Motor neuron (in vitro differentiated cells): ENCODE data around the gene CDH15. TPM values are rescaled to one million over a fixed set of nuclear protein-coding genes. Genes with fewer than 3 reads are reported as not detected.
"Not testable (repeated sequence)": the region's sequence is repeated elsewhere in the genome, so short reads cannot be mapped to it uniquely, and the experiment has no call there.

Experiments
- ATAC-seq, 8 experiments: fragments of 200-7000 bp; cut with Tn5 transposase; replicated peaks in 6 of 8; 2 replicates each; pipeline ENCODE4 v1.8.0; 2021; ENCODE audit warnings: mild to moderate bottlenecking in 8 of 8, moderate library complexity in 8 of 8
- H3K27ac ChIP-seq, 2 donors: fragments of 250-450 bp; sonication (Bioruptor Pico); 2 replicates each; pipeline ENCODE4 v1.9.0; 2021; ENCODE audit warnings: antibody characterized with exemption in 2 of 2, mild to moderate bottlenecking in 2 of 2, moderate library complexity in 1 of 2
- H3K4me1 ChIP-seq, 2 donors: fragments of 250-450 bp; sonication (Bioruptor Pico); replicated peaks in 1 of 2; 2 replicates each; pipeline ENCODE4 v1.6.1; 2021; ENCODE audit warnings: antibody characterized with exemption in 2 of 2, mild to moderate bottlenecking in 2 of 2, moderate library complexity in 1 of 2
- H3K4me3 ChIP-seq, 5 donors: fragments of 250-450 bp; sonication (Bioruptor Pico); 2 replicates each; pipeline ENCODE4 v1.9.0; 2021; ENCODE audit warnings: antibody characterized with exemption in 5 of 5, mild to moderate bottlenecking in 5 of 5, moderate library complexity in 4 of 5
- WGBS, 10 experiments: fragments of 450-650 bp; shearing (Covaris generic); methylation state at CpG; one replicate each; pipeline ENCODE4 v1.0.0; 2022; 5-methylcytosine and 5-hydroxymethylcytosine counted together
- in situ Hi-C, 9 experiments: fragments of 400-800 bp; cut with MboI; loops; one replicate each; pipeline ENCODE4 v1.15.0; 2021; ENCODE audit warnings: low sequenced_read_pairs in 9 of 9, low pct_unique_long_range_greater_than_20kb in 2 of 9; ENCODE audit not compliant: unreplicated experiment in 9 of 9
- total RNA-seq, 8 experiments: library from RNA; unstranded; fragments of 300-600 nt; gene quantifications; 2 replicates each; pipeline versions ENCODE4 v1.2.3 to v1.2.4, GENCODE V29; 2022

CDH15 gene
- total RNA-seq, 8 experiments from 2014 or later: 0.11 to 0.38 (median 0.22) TPM; not detected in 2

GRCh38 chr16:89183463-89183862 is 11.9 kb downstream of the CDH15 start:
- no peak overlapping the region for H3K4me3 ChIP-seq
- in situ Hi-C loops: no loop called here
- WGBS, 10 experiments: 40 to 80% (median 48%) methylated on average over 2 to 11 of the region's 13 CpGs; no CpG with 5 or more reads in 4 of the 10 experiments
- H3K4me1 ChIP-seq: no peaks in the 10 kb centered on the region
- no peak for ATAC-seq
- H3K27ac ChIP-seq: no peak overlapping the region

DNA sequence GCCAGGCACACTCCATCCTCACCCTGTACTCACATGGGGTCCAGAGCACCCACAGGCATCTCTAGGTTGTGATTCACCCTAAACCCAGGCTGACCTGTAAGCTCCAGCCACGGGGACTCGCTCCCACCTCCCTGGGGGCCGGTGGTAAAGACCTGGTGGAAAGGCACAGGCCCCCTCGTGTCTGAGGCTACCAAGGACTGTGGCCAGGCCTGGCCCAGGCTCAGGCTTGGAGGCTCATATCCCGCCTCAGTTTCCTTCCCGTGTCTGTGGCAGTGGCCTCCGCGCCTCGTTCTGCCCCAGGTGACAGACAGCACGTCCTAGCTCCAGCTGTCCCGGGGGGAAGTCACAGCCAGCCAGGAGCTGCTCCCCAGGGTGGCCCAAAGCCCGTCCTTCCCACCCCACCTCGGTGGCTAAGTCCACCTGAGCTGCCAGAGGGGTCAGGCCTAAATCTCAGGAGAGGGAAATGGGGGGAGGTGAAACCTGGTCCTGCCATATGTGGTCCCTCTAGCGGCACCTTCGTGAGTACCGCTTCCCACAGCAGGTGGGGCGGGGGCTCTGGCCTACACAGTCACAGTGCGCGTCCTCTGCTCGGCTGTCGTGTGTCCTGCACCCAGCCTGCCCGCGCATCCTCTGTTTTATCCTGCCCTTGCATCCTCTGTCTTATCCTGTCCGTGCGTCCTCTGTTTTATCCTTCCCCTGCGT is 12.6 kb downstream of the CDH15 start:
- H3K4me1 ChIP-seq: no peaks in the 10 kb centered on the region
- in situ Hi-C loops: no loop called here
- ATAC-seq: peak in 1 of 8 experiments; percentile 6
- 20 to 100% (median 63%) methylated on average over 1 to 7 of the region's 26 CpGs; no CpG with 5 or more reads in 6 of the 10 experiments for WGBS, 10 experiments
- no peak overlapping the region for H3K27ac ChIP-seq
- H3K4me3 ChIP-seq: no peak overlapping the region

- no peak overlapping the region for H3K27ac ChIP-seq
- WGBS, 10 experiments: 40 to 78% (median 62%) methylated on average over 1 to 4 of the region's 9 CpGs; no CpG with 5 or more reads in 6 of the 10 experiments
- ATAC-seq: no peak
- in situ Hi-C loops: no loop called here
- no peaks in the 10 kb centered on the region for H3K4me1 ChIP-seq
- no peak overlapping the region for H3K4me3 ChIP-seq
Measured at GRCh38 chr16:89184677-89184932, 13.1 kb downstream of the CDH15 start.

DNA sequence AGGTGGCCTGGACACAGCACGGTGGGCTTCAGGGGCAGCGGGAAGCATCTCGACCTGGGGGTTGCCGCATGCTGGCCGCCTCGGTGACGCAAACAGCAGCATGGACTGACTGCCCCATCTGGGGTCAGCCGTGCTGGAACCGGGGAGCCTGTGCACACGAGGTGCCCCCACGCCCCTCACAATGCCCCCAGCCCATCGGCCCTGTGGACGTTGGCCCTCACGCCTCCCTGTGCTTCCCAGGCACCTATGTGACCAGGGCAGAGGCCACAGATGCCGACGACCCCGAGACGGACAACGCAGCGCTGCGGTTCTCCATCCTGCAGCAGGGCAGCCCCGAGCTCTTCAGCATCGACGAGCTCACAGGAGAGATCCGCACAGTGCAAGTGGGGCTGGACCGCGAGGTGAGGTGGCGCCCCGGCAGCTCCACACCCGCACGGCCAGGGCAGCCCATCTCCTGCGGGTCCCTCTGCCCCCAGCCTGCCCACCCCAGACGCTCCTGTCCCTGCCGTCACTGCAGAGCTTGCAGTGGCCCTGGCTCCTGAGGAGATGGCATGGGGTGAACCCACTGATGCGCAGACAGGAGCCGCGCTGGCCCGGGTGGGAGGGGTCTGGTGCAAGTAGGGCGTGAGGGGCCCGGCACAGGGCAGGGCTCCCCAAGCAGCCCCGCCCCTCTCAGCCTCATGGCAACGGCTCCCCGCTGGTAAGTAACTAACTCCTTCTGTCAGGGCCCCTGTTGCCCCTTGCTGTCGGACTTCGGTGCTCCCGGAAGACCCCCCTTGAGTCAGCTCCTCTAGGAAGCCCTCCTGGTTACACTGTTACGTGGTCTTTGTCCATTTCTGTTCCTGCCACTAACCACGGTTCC is 13.6 kb downstream of the CDH15 start:
- ATAC-seq: peak in 5 of 8 experiments; percentile 6 to 15 (median 13)
- in situ Hi-C loops: no loop called here

DNA sequence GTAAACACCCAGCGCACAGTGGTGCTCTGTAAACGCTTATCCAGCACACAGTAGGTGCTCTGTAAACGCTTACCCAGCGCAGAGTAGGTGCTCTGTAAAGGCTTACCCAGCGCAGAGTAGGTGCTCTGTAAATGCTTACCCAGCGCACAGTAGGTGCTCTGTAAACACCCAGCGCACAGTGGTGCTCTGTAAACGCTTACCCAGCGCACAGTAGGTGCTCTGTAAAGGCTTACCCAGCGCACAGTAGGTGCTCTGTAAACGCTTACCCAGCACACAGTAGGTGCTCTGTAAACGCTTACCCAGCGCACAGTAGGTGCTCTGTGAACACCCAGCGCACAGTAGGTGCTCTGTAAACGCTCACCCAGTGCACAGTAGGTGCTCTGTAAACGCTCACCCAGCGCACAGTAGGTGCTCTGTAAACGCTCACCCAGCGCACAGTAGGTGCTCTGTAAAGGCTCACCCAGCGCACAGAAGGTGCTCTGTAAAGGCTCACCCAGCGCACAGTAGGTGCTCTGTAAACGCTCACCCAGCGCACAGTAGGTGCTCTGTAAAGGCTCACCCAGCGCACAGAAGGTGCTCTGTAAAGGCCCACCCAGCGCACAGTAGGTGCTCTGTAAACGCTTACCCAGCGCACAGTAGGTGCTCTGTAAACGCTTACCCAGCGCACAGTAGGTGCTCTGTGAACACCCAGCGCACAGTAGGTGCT is 14.5 kb downstream of the CDH15 start:
- whole genome bisulfite sequencing, 10 experiments: 65 to 100% (median 80%) methylated on average over 2 to 6 of the region's 30 CpGs; no CpG with 5 or more reads in 5 of the 10 experiments
- H3K4me3 ChIP-seq, H3K4me1 ChIP-seq, H3K27ac ChIP-seq, in situ Hi-C loops, ATAC-seq: not testable (repeated sequence)

More for the DNA sequence above, 13.6 kb downstream of the CDH15 start:
- no peak overlapping the region for H3K4me3 ChIP-seq
- 40 to 80% (median 52%) methylated on average over 2 to 19 of the region's 48 CpGs; no CpG with 5 or more reads in 6 of the 10 experiments for WGBS, 10 experiments
- H3K27ac ChIP-seq: no peak overlapping the region
- no peaks in the 10 kb centered on the region for H3K4me1 ChIP-seq

DNA sequence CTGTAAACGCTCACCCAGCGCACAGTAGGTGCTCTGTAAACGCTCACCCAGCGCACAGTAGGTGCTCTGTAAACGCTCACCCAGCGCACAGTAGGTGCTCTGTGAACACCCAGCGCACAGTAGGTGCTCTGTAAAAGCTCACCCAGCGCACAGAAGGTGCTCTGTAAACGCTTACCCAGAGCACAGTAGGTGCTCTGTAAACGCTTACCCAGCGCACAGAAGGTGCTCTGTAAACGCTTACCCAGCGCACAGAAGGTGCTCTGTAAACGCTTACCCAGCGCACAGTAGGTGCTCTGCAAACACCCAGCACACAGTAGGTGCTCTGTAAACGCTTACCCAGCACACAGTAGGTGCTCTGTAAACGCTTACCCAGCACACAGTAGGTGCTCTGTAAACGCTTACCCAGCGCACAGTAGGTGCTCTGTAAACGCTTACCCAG is 15.1 kb downstream of the CDH15 start:
- WGBS, 10 experiments: 79 to 100% (median 91%) methylated on average over 2 to 7 of the region's 20 CpGs; no CpG with 5 or more reads in 4 of the 10 experiments
- H3K27ac ChIP-seq, H3K4me3 ChIP-seq, in situ Hi-C loops, H3K4me1 ChIP-seq, ATAC-seq: not testable (repeated sequence)

DNA sequence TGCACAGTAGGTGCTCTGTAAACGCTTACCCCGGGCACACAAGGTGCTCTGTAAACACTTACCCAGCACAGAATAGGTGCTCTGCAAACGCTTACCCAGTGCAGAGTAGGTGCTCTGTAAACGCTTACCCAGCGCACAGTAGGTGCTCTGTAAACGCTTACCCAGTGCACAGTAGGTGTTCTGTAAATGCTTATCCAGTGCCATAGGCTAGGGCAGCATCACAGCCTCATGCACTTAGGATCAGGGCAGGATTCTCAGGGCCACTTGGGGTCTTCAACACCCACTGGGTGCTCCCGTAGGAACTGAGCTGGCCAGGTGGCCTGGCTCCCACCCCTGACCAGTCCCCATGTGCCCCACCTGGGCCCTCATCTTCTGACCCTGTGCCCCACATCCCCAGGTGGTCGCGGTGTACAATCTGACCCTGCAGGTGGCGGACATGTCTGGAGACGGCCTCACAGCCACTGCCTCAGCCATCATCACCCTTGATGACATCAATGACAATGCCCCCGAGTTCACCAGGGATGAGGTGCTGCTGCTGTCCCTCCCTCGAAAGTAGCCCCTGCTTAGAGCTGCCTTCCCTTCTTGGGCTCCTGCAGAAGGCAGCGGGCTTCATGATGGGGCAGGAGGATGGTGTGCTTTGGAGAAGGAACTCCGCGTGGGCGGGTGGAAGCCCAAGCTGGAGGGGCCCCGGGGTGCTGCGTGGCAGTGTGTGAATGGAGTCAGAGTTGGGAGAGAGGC is 15.7 kb downstream of the CDH15 start:
- peak in 6 of 8 experiments; percentile 7 to 45 (median 26) for ATAC-seq

DNA sequence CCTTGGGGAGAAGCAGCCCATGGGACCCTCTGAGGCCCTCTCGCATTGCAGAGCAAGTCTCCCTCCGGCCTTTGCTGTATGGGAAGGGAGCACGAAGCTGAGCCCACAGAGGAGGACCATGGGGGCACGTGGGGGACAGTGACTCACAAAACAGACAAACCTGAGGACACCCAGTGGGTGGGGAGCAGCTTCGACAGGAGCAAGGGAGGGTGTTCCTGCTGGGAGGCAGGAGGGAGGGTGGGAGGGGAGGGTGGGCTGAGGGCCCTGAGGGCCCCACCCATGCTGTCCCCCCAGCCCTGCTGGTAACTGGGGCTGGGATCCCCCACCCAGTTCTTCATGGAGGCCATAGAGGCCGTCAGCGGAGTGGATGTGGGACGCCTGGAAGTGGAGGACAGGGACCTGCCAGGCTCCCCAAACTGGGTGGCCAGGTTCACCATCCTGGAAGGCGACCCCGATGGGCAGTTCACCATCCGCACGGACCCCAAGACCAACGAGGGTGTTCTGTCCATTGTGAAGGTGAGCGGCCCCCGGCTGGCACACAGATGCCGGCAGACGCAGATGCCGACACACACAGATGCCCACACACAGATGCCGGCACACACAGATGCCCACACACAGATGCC is 16.3 kb downstream of the CDH15 start:
- Histone ChIP-seq H3K27ac (no peak overlapping the region), H3K4me1 (peaks cover 4 to 8% of the 10 kb centered on the region in 2 donors), H3K4me3 (no peak overlapping the region)
- in situ Hi-C loops: no loop called here
- WGBS, 10 experiments: 0 to 100% (median 33%) methylated on average over 1 of the region's 19 CpGs; no CpG with 5 or more reads in 7 of the 10 experiments
- ATAC-seq: peak in 3 of 8 experiments; percentile 32 to 56 (median 45)

More for the DNA sequence above, 15.7 kb downstream of the CDH15 start:
- Histone ChIP-seq H3K4me3 (no peak overlapping the region), H3K27ac (no peak overlapping the region), H3K4me1 (peaks cover 4 to 8% of the 10 kb centered on the region in 2 donors)
- in situ Hi-C loops: no loop called here
- WGBS, 10 experiments: 38 to 100% (median 74%) methylated on average over 2 to 10 of the region's 19 CpGs; no CpG with 5 or more reads in 3 of the 10 experiments

- in situ Hi-C loops, H3K4me3 ChIP-seq, H3K27ac ChIP-seq, ATAC-seq, H3K4me1 ChIP-seq: not testable (repeated sequence)
- WGBS, 10 experiments: 50 to 100% (median 85%) methylated on average over 1 to 4 of the region's 25 CpGs; no CpG with 5 or more reads in 6 of the 10 experiments
Measured at GRCh38 chr16:89188471-89189357, 17.2 kb downstream of the CDH15 start.

GRCh38 chr16:89189358-89190025 is 17.9 kb downstream of the CDH15 start:
- in situ Hi-C loops: no loop called here
- ATAC-seq: no peak
- 19 to 80% (median 58%) methylated on average over 1 to 7 of the region's 14 CpGs; no CpG with 5 or more reads in 2 of the 10 experiments for WGBS, 10 experiments
- Histone ChIP-seq H3K4me3 (no peak overlapping the region), H3K27ac (no peak overlapping the region), H3K4me1 (peaks cover 4 to 8% of the 10 kb centered on the region in 2 donors)
